MM.1S (cell line): ENCODE measurements around the gene MAMLD1.

Experiments
- DNase-seq: peaks from one replicate; pipeline ENCODE4 v3.0.0-alpha.2; 2015
- H2AFZ ChIP-seq: fragments of 300-600 bp; sonication (generic); 2 replicates; pipeline ENCODE4 v1.6.0; 2016; ENCODE audit warnings: antibody characterized with exemption, low read length
- H3F3A ChIP-seq: fragments of 300-600 bp; sonication (generic); 2 replicates; pipeline ENCODE4 v1.6.1; 2016; ENCODE audit warnings: mild to moderate bottlenecking, antibody characterized with exemption, low read length, moderate library complexity, mixed read lengths; ENCODE audit not compliant: insufficient read depth
- H3K27ac ChIP-seq: fragments of 300-600 bp; sonication (generic); 2 replicates; pipeline ENCODE4 v1.5.1; 2016; ENCODE audit warnings: mild to moderate bottlenecking, low read length
- H3K27me3 ChIP-seq: fragments of 300-600 bp; sonication (generic); replicated peaks from 2 replicates; pipeline ENCODE4 v1.6.0; 2016; ENCODE audit warnings: low read length; ENCODE audit not compliant: insufficient read depth
- H3K36me3 ChIP-seq: fragments of 300-600 bp; sonication (generic); replicated peaks from 2 replicates; pipeline ENCODE4 v1.6.1; 2016; ENCODE audit warnings: mild to moderate bottlenecking, low read length, mixed read lengths; ENCODE audit not compliant: insufficient read depth
- H3K4me1 ChIP-seq: fragments of 300-600 bp; sonication (generic); 2 replicates; pipeline ENCODE4 v1.6.1; 2016; ENCODE audit warnings: low read length, mixed read lengths
- H3K4me2 ChIP-seq: fragments of 300-600 bp; sonication (generic); 2 replicates; pipeline ENCODE4 v1.6.0; 2016; ENCODE audit warnings: low read depth, low read length
- H3K4me3 ChIP-seq: fragments of 300-600 bp; sonication (generic); 2 replicates; pipeline ENCODE4 v1.5.1; 2016; ENCODE audit warnings: low read length, mixed read lengths
- H3K79me2 ChIP-seq: fragments of 300-600 bp; sonication (generic); 2 replicates; pipeline ENCODE4 v1.6.1; 2016; ENCODE audit warnings: mixed run types, low read length, mixed read lengths
- H3K9ac ChIP-seq: fragments of 300-600 bp; sonication (generic); 2 replicates; pipeline ENCODE4 v1.6.1; 2016; ENCODE audit warnings: low read length, mixed read lengths
- H3K9me2 ChIP-seq: fragments of 300-600 bp; sonication (generic); replicated peaks from 2 replicates; pipeline ENCODE4 v1.6.1; 2016; ENCODE audit warnings: mild to moderate bottlenecking, low read length, mixed read lengths; ENCODE audit not compliant: insufficient read depth
- H3K9me3 ChIP-seq: fragments of 300-600 bp; sonication (generic); replicated peaks from 2 replicates; pipeline ENCODE4 v1.6.1; 2016; ENCODE audit warnings: mild to moderate bottlenecking, low read length, mixed read lengths; ENCODE audit not compliant: insufficient read depth
- H4K20me1 ChIP-seq: fragments of 300-600 bp; sonication (generic); 2 replicates; pipeline ENCODE4 v1.6.1; 2016; ENCODE audit warnings: mild to moderate bottlenecking, low read length, moderate library complexity, mixed read lengths; ENCODE audit not compliant: insufficient read depth
- EZH2 ChIP-seq: fragments of 300-600 bp; sonication (generic); optimal IDR thresholded peaks from 2 replicates; pipeline ENCODE3; 2017; ENCODE audit warnings: low read depth, mild to moderate bottlenecking, antibody characterized with exemption, low read length, mixed read lengths
- EZH2phosphoT487 ChIP-seq: fragments of 300-600 bp; sonication (generic); IDR thresholded peaks from 2 replicates; pipeline ENCODE4 v1.6.1; 2018; ENCODE audit warnings: antibody characterized with exemption, low read length
- TF ChIP-seq, protein P1 (sequence below): fragments of 300-600 bp; sonication (generic); IDR thresholded peaks from 2 replicates; pipeline ENCODE4 v1.5.1; 2016; ENCODE audit warnings: antibody characterized with exemption, low read length, mixed read lengths

The MAMLD1 gene, protein sequence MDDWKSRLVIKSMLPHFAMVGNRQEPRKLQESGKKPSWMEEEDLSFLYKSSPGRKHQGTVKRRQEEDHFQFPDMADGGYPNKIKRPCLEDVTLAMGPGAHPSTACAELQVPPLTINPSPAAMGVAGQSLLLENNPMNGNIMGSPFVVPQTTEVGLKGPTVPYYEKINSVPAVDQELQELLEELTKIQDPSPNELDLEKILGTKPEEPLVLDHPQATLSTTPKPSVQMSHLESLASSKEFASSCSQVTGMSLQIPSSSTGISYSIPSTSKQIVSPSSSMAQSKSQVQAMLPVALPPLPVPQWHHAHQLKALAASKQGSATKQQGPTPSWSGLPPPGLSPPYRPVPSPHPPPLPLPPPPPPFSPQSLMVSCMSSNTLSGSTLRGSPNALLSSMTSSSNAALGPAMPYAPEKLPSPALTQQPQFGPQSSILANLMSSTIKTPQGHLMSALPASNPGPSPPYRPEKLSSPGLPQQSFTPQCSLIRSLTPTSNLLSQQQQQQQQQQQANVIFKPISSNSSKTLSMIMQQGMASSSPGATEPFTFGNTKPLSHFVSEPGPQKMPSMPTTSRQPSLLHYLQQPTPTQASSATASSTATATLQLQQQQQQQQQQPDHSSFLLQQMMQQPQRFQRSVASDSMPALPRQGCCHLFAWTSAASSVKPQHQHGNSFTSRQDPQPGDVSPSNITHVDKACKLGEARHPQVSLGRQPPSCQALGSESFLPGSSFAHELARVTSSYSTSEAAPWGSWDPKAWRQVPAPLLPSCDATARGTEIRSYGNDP

DNA sequence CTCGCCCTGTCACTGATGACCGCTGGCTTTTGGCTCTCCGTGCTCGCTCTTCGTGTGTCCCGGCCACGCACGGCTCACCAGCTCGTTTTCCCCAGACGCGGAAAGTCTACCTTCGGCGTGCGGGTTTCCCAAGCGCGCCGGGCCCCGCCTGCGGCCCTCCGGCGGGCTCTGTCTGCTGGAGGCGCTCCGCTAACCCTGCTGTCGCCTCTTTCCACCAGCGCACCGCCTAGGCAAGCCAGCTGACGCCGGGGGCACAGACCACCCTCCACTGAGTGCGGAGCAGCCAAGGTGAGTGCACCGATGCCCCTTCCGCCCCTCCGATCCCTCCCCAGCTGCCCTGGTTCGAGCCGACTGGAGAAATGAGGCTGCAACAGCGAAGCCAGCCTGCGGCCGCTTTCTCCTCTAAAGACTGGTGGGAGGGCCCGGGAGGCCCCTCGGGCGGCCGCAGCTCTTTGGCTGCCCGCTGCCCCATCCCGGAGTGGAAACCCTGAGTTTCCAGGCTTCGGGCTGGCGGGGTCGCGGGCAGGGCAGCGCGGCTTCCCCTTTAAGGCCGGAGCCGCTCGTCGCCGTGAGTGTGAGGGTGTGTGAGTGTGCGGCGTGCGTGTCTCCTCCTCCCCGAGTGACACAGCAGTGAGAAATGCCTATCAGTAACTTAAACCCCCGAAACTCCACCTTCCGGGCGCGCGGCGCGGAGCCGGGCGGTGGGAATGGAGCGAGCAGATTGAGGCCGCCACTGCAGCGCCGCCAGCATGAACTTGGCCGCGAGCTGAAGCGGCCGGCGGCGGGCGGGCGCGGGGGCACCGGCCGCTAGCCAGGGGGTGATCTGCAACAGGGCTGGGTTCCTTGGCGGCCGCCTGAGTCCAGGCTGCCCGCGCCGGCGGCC, at the start of gene MAMLD1:
TSS of gene MAMLD1 (plus strand) at position 719 of the 883 bp plus-strand sequence. CDS start 82,200 bp downstream, outside the sequence.
- Histone ChIP-seq H3K9ac (no peak within 1 kb of the TSS), H3F3A (no peaks in the 10 kb centered on the region), H3K4me2 (peak within 1 kb of the TSS; percentile 83), H3K36me3 (no peaks in the 10 kb centered on the region), H2AFZ (peak within 1 kb of the TSS; percentile 35; the same call in 1 of the 2 replicates), H3K9me2 (no peaks in the 10 kb centered on the region), H3K27ac (no peak within 1 kb of the TSS), H3K4me3 (peak within 1 kb of the TSS; percentile 57), H3K27me3 (peaks cover 19% of the 10 kb centered on the region; the same call in 1 of the 2 replicates), H4K20me1 (no peaks in the 10 kb centered on the region), H3K4me1 (no peaks in the 10 kb centered on the region), H3K9me3 (no peaks in the 10 kb centered on the region), H3K79me2 (no peaks in the 10 kb centered on the region)
- TF ChIP-seq, protein P1, sequence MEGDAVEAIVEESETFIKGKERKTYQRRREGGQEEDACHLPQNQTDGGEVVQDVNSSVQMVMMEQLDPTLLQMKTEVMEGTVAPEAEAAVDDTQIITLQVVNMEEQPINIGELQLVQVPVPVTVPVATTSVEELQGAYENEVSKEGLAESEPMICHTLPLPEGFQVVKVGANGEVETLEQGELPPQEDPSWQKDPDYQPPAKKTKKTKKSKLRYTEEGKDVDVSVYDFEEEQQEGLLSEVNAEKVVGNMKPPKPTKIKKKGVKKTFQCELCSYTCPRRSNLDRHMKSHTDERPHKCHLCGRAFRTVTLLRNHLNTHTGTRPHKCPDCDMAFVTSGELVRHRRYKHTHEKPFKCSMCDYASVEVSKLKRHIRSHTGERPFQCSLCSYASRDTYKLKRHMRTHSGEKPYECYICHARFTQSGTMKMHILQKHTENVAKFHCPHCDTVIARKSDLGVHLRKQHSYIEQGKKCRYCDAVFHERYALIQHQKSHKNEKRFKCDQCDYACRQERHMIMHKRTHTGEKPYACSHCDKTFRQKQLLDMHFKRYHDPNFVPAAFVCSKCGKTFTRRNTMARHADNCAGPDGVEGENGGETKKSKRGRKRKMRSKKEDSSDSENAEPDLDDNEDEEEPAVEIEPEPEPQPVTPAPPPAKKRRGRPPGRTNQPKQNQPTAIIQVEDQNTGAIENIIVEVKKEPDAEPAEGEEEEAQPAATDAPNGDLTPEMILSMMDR: no peak
- TF ChIP-seq EZH2phosphoT487 (no peak), EZH2 (no peak)
- DNase-seq: peak; percentile 38

GRCh38 chrX:150313514-150313913, 49.6 kb upstream of the MAMLD1 start:
- Histone ChIP-seq H3K27me3 (no peaks in the 10 kb centered on the region), H3K4me1 (no peaks in the 10 kb centered on the region), H3K9me3 (no peaks in the 10 kb centered on the region), H3F3A (no peaks in the 10 kb centered on the region), H3K9ac (no peak overlapping the region), H3K9me2 (no peaks in the 10 kb centered on the region), H3K36me3 (no peaks in the 10 kb centered on the region), H3K79me2 (no peaks in the 10 kb centered on the region), H3K27ac (no peak overlapping the region), H2AFZ (no peak overlapping the region), H3K4me3 (no peak overlapping the region), H4K20me1 (no peaks in the 10 kb centered on the region), H3K4me2 (no peak overlapping the region)
- DNase-seq: no peak
- no peak for TF ChIP-seq EZH2
- no peak for TF ChIP-seq EZH2phosphoT487

- H4K20me1 ChIP-seq: no peaks in the 10 kb centered on the region
- no peak overlapping the region for H3K27ac ChIP-seq
- no peaks in the 10 kb centered on the region for H3K36me3 ChIP-seq
- no peak overlapping the region for H3K4me3 ChIP-seq
- DNase-seq: no peak
- TF ChIP-seq EZH2phosphoT487 (no peak), EZH2 (no peak)
- TF ChIP-seq, protein P1: no peak
- no peaks in the 10 kb centered on the region for H3K9me3 ChIP-seq
- H3K27me3 ChIP-seq: no peaks in the 10 kb centered on the region
- no peaks in the 10 kb centered on the region for H3K4me1 ChIP-seq
- H3K9ac ChIP-seq: no peak overlapping the region
- no peaks in the 10 kb centered on the region for H3F3A ChIP-seq
- H3K79me2 ChIP-seq: no peaks in the 10 kb centered on the region
- no peaks in the 10 kb centered on the region for H3K9me2 ChIP-seq
- H3K4me2 ChIP-seq: no peak overlapping the region
- no peak overlapping the region for H2AFZ ChIP-seq
Observed at GRCh38 chrX:150314186-150314585, 48.9 kb upstream of the MAMLD1 start.
